ENCODE measurements around the gene RRP12. TPM values are rescaled to one million over a fixed set of nuclear protein-coding genes. Genes with fewer than 3 reads are reported as not detected.

Gene RRP12
- polyA plus RNA-seq, 3 donors = 10.9 to 22.4 (median 17.4) TPM

DNA sequence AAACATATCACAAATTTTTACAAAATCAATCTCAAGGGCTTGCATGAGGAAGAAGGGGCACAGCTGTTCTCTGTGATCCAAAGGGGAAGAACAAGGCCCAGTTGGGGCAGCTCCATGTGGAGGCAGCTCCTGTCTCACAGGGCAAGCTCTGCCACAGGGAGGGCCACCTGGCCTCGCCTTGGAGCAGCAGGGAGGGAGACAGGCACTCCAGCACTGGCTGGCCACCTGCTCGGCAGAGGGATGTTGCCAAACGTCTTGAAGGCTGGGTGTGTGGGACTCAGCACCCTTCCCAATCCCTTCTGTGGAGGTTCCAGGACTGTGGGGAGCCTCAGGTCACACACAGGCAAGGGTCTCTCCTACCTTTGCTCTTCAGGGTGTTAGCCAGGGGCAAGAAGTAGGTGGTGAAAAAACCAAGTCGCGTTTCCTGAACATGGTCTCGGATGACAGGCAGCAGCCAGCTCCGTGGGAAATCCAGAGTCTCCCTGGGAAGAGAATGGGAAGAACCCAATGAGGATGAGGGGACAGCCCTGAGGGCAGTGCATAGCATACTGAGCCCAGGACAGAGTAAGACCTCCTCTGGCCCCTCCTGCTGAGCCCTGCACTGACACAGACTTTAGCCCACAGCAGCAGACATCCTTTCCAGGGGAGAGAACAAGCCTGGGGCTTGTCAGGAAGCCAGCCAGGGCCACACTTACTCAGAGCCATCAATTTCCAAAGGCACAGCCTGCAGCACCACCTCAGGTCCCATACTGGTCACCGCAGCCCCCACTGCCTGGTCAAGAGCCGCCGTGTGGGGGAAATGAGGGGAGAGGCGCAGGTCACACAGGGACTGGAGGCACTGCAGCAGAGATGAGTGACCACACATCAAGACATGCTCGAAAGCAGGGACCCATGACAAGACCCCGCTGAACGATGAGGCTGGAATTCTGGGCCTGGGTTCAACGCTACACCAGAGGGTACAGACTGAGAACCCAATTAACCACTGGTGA is 21.9 kb downstream of the RRP12 start:
- 81 to 88% (median 87%) methylated on average over 14 to 15 of the region's 15 CpGs for WGBS, 3 donors
- H3K27ac ChIP-seq (ENCODE audit: low read depth, low read length) = no peak overlapping the region

DNA sequence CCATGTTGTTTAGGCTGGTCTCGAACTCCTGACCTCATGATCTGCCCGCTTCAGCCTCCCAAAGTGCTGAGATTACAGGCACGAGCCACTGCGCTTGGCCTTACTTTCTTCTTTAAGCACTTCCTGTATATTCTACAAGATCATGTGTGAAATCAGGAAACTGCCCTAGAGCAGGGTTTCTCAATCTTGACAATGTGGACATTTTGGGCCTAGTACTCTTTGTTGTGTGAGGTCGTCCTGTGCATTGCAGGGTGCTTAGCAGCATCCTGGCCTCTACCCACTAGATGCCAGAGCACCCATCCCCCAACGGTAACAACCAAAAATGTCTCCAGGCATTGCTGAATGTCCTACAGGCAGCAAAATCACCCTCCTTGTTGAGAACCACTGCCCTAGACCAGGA is 24.7 kb downstream of the RRP12 start:
- no peak overlapping the region for H3K27ac ChIP-seq (ENCODE audit: low read depth, low read length)
- WGBS, 3 donors = 59 to 97% (median 79%) methylated on average over 6 of the region's 6 CpGs

DNA sequence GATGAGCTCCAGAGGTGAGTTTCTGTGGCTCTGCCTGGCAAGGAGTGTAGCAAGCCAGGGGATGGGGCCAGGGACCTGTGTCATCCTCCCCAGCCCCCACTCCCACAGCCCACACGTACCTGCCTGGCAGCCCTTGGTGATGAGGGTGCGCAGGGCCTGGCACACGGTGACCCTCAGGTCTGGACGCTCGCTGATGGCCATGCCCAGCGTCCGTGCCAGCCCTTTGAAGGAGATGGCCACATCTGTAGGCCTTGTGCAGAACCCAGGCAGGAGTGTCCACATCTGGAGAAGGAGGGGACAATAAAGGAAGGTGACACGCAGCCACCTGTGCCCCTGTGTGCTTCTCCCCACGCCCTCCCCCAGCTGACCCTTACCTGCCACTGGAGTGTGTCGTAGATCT is 27.7 kb downstream of the RRP12 start:
- no peak overlapping the region for H3K27ac ChIP-seq (ENCODE audit: low read depth, low read length)
- WGBS, 3 donors = 95 to 98% (median 96%) methylated on average over 10 of the region's 10 CpGs

DNA sequence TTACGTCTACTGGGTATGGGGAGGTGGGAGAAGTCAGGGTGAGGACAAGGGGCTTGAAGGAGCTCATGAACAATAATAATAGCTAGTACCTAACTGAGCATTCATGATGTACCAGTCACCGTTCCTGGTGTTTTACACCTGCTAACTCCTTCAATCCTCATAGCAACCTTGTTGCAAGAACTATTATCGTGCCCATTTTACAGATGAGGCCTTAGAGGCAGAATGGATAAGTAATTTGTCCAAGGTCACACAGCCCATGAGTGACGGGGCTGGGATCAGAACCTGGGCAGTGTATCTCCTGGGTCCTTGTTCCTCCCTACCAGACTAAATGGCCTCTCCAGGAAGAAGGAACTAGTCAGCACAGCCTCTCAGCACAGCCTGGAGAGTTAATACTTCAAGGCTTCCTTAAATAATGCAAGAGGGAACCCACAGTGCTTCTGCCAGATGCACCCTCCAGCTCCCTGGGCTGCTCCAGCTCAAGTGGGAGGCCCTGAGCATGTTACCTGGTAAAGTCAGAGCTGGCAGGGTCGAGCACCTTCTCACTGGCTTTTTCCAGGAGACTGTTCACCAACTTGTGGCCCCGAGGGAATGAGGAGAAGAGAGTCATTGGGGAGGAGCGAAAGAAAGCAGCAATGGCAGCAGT is 28.8 kb downstream of the RRP12 start:
- H3K27ac ChIP-seq (ENCODE audit: low read depth, low read length) = no peak overlapping the region
- WGBS, 3 donors = 90 to 93% (median 93%) methylated on average over 7 of the region's 7 CpGs

DNA sequence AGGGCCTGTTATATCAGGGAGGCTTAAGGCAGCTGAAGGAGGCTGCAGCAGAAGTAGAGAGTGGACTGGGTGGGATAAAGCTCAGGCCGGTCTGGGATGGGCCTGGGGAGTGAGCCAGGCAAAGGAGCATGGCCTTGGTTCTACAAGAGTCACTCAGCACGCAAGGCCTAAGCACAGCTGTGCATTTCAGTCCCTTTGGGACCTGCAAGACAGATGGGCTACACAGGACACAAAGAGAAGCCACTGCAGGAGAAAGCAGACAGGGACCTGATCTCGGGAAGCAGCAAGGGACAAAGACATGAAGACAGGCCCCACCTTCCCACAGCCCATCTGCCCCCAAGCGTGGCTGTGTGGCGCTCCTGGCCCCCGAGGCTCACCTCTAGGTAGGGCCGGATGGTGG is 29.4 kb downstream of the RRP12 start:
- WGBS, 3 donors = 89 to 91% (median 91%) methylated on average over 7 of the region's 7 CpGs
- H3K27ac ChIP-seq (ENCODE audit: low read depth, low read length) = no peak overlapping the region

DNA sequence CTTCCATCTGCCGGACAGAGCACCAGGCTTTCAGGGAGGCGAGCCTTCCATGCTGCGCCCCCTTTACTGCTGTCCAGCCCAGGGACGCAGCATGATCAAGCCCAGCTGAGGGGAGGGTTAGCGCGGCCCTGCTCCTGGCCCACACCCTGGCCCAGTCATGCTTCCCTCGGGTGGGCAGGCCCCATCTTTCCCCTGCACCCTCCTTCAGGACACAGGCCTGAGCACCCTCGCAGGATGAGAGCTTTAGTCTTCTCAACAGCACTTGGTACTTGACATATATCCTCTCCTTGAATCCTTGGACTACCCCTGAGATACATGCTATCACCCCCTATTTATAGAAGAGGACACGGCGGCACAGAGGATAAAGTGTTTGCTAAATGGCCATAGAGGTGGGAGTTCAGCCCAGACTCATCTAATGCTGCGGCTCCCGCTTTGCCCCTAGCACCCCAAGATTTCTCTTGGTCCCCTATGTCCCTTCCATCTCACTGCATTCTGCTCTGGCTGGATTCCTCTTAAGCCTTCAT is 34.0 kb downstream of the RRP12 start:
- H3K27ac ChIP-seq (ENCODE audit: low read depth, low read length) = no peak overlapping the region
- 94 to 97% (median 94%) methylated on average over 11 to 12 of the region's 12 CpGs for WGBS, 3 donors

DNA sequence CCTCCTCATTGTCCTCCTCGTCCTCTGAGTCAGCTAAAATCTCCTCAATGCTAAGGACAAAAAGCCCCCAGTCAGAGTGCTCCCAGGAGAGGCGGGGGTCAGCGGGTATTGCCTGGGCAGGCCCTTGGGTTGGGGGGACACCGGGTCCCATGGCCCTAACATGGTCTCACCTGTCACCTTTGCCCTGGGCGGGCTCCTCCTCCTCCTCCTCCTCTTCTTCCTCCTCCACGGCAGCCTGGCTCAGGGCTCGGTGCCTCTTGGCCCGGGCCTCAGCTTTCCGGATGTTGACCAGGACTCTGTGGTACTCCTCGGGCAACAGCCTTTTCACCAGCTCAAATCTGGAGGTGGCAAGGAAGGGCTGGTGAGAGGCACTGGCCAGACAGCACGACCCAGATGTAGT is 34.6 kb downstream of the RRP12 start:
- H3K27ac ChIP-seq (ENCODE audit: low read depth, low read length) = peak overlapping the region; percentile 34
- WGBS, 3 donors = 78 to 90% (median 89%) methylated on average over 9 to 11 of the region's 11 CpGs

DNA sequence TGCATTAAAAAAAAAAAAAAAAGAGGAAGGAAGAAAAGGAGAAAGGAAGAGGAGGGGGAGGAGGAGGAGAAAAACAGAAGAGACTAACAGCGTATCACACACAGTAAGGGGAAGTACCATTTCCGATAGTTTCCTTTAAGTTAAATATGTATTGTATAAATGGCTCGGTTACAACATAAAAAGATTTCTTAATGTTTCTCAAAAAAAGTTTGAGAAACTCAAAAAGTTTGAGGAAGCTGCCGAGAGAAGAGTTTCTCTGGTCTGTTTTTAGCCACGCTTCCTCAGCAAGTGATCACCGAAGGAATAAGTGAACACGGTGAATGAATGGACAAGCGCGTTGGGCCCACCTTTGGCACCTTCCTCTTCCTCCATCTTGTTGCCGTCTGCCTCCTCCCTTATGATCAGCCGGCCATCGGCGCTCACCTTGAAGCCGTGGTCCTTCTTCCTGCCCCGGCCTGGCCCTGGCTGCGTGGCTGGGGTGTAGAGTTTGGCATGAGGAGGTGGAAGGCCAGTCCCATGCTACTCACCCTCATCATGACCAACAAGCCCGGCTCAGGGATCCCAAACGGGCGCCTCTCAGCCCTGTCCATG is 35.3 kb downstream of the RRP12 start:
- WGBS, 3 donors = 53 to 88% (median 60%) methylated on average over 19 of the region's 19 CpGs
- peak overlapping the region; percentile 28 for H3K27ac ChIP-seq (ENCODE audit: low read depth, low read length)

DNA sequence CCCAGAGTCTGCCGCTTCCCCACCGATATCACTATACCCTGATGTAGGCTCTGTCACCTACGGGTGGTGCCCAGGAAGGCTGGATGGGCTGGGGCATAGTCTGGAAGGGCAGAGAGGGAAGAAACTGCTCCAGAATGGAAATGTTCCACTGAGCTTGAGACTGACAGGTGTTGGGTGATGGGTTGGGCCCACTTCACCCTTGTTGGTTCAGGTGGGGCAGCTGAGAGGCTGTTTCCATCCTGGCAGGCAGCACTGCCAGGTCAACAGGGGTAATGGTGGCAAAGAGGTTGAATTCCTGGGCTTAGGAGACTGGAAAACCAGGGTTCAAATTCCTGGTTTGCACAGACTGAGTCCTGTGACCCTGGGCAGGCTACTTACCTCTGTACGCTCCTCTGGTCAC is 38.1 kb downstream of the RRP12 start:
- H3K27ac ChIP-seq (ENCODE audit: low read depth, low read length) = no peak overlapping the region
- WGBS, 3 donors = 89 to 100% (median 97%) methylated on average over 4 of the region's 4 CpGs

DNA sequence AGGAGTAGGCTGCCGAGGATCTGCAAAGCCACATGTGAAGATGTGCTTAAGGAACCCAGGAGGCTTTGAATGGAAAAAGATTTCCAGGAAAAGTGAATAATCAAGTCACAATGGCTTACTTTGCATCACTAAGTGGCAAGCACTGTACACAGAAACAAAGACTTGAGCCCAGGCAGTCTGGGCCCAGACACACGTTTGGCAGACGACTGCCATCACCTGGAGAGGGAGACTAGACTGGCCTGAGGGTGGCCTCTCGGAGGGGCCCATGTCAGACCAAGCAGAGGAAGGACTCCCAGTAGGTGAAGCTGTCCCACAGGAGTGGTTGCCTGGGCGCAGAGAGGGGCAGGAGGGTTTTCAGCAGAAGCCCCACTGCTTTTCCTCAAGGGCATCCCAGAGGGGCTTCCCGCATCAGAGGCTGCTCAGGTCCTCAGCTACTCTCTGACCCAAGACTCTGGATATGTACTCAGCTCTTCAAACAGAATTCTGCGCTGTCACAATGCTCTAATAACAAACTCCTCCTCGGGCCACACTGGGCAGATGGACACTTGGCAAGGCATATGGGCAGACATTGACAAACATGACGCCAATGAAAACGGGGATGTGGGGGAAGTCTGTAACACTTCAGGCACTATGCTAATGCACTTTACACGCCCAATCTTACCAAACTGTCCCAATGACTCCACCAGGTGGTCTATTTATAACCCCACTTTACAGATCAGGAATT is 38.7 kb downstream of the RRP12 start:
- WGBS, 3 donors = 81 to 84% (median 81%) methylated on average over 11 of the region's 11 CpGs
- H3K27ac ChIP-seq (ENCODE audit: low read depth, low read length) = no peak overlapping the region

DNA sequence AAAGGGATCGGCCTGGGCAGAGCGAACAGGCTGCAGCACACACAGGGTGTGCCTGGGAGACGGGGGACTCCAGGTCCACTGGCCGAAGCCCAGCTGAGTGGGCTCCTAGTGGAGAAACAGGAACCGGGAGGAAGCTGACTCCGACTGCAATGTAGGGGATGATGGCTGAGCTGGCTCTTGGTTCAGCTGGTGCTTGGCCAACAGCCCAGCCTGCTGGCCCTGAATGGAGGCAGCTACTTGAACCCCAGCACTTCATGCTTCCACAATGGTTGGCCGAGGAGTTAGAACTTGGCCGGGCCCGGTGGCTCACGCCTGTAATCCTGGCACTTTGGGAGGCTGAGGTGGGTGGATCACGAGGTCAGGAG is 39.6 kb downstream of the RRP12 start:
- WGBS, 3 donors = 68 to 83% (median 75%) methylated on average over 11 of the region's 11 CpGs

DNA sequence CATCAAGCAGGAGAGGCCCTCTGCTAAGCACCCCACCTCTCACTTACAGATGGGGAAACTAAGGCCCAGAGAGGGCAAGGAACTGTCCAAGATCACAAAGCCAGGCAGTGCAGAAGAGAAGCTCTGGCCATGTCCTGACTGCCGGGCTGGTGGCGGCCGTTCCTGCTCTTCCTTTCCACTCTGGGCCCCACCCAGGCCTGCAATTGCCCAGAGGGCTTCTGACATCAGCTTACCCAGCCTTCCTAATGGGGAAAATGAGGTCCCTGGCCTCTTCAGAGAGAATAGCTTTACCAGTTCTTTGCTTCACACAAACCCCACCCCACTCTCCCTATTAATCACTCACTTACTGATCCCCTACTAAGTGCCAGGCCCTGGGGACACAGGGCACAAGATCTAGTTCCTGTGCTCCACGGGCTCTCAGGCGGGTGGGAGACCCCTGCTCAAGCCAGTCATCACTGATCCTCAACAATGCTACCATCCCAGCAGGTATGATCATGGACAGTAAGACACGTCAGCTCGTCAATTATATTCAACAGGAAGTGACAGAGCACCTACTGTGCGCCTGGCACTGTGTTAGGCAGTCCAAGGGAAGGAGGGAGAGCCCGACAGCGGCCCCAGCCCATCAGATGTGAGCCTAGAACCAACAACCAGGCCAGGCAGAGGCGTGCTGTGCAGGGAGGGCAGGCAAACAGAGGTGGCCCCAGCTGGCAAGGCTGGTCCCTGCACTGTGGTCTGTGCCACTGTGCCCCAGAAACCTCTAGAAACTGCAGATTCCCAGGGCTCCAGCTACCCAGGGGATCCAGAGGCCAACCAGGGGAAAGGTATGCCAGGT is 40.2 kb downstream of the RRP12 start:
- 85 to 89% (median 85%) methylated on average over 11 of the region's 11 CpGs for WGBS, 3 donors

More for the DNA sequence above, 39.6 kb downstream of the RRP12 start:
- no peak overlapping the region for H3K27ac ChIP-seq (ENCODE audit: low read depth, low read length)

DNA sequence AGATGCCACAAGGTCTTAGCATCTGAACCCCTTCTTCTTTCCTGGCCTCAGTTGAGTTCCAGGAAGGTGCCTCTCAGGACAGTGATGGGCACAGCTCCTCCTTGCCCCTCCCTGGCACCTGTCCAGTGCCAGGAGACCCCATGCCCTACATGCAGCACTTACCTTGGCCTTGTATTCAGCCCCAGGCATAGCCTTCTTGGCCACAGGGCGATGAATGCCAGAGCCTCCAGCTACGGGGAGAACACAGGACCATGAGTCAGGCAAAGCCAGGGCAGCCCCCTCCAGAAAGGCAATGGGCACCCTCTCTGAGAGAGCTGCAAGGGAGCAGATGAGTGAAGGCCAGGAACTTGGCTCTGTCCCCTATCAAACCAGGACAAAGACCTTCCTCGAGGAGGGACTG is 42.4 kb downstream of the RRP12 start:
- no peak overlapping the region for H3K27ac ChIP-seq (ENCODE audit: low read depth, low read length)
- 73 to 89% (median 87%) methylated on average over 3 of the region's 3 CpGs for WGBS, 3 donors

More for the DNA sequence above, 40.2 kb downstream of the RRP12 start:
- H3K27ac ChIP-seq (ENCODE audit: low read depth, low read length) = no peak overlapping the region

DNA sequence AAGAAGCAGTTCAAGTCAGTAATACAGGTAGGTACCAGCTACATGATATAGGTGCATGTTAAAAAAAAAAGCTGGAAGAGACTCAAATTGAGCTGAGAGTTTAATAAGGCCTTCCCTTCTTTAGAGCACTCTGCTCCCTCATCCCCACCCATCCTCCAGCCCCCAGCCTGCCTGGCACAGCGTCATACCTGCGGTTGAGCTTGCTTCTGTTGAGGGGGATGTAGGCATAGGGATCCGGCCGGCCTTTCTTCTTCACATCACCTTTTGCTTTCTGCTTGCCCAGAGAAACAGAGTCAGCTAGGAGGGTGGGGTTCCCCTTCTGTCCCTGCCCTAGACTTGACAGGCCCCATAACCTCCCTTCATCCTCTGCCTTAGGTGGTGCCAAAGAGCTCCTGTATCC is 42.8 kb downstream of the RRP12 start:
- 95 to 97% (median 96%) methylated on average over 4 of the region's 4 CpGs for WGBS, 3 donors
- no peak overlapping the region for H3K27ac ChIP-seq (ENCODE audit: low read depth, low read length)

DNA sequence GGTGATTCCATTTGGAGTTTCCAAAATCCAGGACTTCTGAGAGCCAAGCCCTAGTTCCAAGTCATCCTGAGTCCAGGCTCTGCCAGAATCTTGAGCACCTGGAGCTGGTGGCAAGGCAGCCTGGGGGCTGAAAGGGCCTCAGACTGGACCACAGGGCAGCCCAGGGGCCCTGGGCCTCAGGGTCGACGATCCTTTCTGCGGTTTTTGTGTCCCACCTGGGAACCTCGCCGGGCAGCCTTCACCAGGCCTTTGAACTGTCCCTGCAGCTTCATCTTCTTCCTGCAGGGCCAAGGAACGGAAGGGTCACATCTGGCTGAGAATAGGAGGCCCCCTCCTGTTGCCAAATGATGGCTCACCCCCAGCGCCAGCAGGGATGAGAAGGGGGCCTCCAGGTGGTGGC is 44.2 kb downstream of the RRP12 start:
- no peak overlapping the region for H3K27ac ChIP-seq (ENCODE audit: low read depth, low read length)
- 77 to 88% (median 88%) methylated on average over 7 of the region's 7 CpGs for whole genome bisulfite sequencing, 3 donors

DNA sequence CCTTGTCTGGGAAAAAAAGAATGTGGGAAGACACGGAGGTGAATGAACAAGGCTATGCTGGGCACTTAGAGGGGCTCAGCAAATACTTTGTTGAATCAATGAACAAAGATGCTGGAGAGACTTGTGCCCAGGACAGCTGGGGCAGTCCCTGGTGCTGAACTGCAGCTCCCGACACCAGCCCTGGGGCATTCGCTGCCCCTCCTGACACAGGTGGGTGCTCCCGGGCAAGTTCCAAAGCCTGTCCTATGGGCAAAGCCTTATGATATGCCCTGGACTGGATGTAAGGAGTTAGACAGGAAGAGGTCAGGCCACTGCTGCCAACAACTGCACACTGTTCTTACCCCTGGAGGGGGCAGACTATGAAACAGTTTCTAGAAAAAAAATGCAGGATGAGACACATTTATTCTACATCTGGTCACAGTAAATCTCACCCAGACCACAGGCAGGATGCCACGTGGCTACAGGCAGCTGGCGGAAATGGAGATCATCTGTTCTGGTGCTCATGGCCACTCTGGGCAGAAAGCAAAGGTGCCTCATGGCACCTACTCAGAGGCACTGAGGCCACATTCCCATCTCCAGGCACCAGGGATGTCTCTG is 44.7 kb downstream of the RRP12 start:
- no peak overlapping the region for H3K27ac ChIP-seq (ENCODE audit: low read depth, low read length)
- WGBS, 3 donors = 66 to 78% (median 67%) methylated on average over 6 of the region's 6 CpGs

DNA sequence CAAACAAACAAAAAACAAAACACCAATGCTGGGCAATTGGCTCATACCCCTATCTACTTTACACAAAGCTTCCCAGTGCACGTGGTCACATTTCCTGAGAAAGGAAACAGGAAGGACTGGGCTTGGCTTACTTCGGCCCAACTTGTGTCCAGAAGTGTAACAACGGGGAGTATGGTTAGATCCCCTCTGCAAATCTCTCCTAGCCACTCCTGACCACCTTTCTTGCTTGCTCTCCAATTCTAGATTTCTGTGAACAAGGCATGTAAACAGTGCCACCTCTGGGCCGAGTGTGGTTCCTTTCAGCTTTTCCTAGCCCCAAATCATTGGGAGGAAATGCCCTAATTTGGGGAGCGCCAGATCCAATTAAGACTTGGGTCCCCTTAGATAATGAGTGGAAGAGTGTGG is 45.6 kb downstream of the RRP12 start:
- WGBS, 3 donors = 36 to 59% (median 39%) methylated on average over 5 of the region's 5 CpGs
- no peak overlapping the region for H3K27ac ChIP-seq (ENCODE audit: low read depth, low read length)
